OCI-LY7 (cell line): Measurements from ENCODE around the gene NKAIN2. TPM values are rescaled to one million over a fixed set of nuclear protein-coding genes. Genes with fewer than 3 reads are reported as not detected.

Source experiments
- BruUV-seq: library from RNA; stranded (reverse); fragments of 400-500 nt; replicated peaks from 2 replicates; lab custom pipeline; 2021; lab: Mats Ljungman, UMichigan
- CTCF ChIA-PET: fragments of 300-600 bp; sonication (Branson Sonifier 250); formaldehyde crosslinking; loops from one replicate; lab custom pipeline; 2022; ENCODE audit warnings: antibody characterized with exemption; ENCODE audit not compliant: unreplicated experiment; lab: Charles Lee
- POLR2A ChIA-PET: fragments of 300-600 bp; sonication (Branson Sonifier 250); formaldehyde crosslinking; loops from one replicate; lab custom pipeline; 2022; ENCODE audit warnings: antibody characterized with exemption; lab: Charles Lee
- DNase-seq: peaks from one replicate; pipeline ENCODE4 v3.0.0-alpha.2; 2015; ENCODE audit warnings: low spot score
- H2AFZ ChIP-seq: fragments of 200-600 bp; sonication (generic), shearing (Covaris generic); 2 replicates; pipeline ENCODE4 v1.6.1; 2014; ENCODE audit warnings: mild to moderate bottlenecking, antibody characterized with exemption, low read length, moderate library complexity
- H3K27ac ChIP-seq: fragments of 200-600 bp; sonication (generic); 2 replicates; pipeline ENCODE4 v1.5.1; 2014; ENCODE audit warnings: mixed run types, low read depth, mild to moderate bottlenecking, moderate library complexity, low read length, inconsistent platforms; ENCODE audit not compliant: poor library complexity, severe bottlenecking
- H3K36me3 ChIP-seq: fragments of 200-600 bp; sonication (generic); 2 replicates; pipeline ENCODE4 v1.6.1; 2014; ENCODE audit warnings: mild to moderate bottlenecking, antibody characterized with exemption, low read length, moderate library complexity, mixed read lengths; ENCODE audit not compliant: insufficient read depth
- H3K4me1 ChIP-seq: fragments of 200-600 bp; sonication (generic); 2 replicates; pipeline ENCODE4 v1.5.1; 2014; ENCODE audit warnings: mild to moderate bottlenecking, low read length; ENCODE audit not compliant: insufficient read depth, poor library complexity, severe bottlenecking
- H3K4me2 ChIP-seq: fragments of 200-600 bp; sonication (generic); 2 replicates; pipeline ENCODE4 v1.6.1; 2014; ENCODE audit warnings: mild to moderate bottlenecking, low read length
- H3K4me3 ChIP-seq: fragments of 200-600 bp; sonication (generic); 2 replicates; pipeline ENCODE4 v1.5.1; 2014; ENCODE audit warnings: mild to moderate bottlenecking, low read depth, low read length; ENCODE audit not compliant: poor library complexity, severe bottlenecking
- H3K79me2 ChIP-seq: fragments of 200-600 bp; sonication (generic); 2 replicates; pipeline ENCODE4 v1.6.1; 2016; ENCODE audit warnings: low read depth, mild to moderate bottlenecking, low read length, moderate library complexity, mixed read lengths; ENCODE audit not compliant: insufficient read depth
- H3K9me2 ChIP-seq: fragments of 200-600 bp; sonication (generic); 2 replicates; pipeline ENCODE4 v1.6.1; 2016; ENCODE audit warnings: mild to moderate bottlenecking, low read length, mixed read lengths; ENCODE audit not compliant: insufficient read depth
- H3K9me3 ChIP-seq: fragments of 200-600 bp; sonication (generic); 2 replicates; pipeline ENCODE4 v1.6.1; 2014; ENCODE audit warnings: mild to moderate bottlenecking, mixed run types, low read length, mixed read lengths
- H4K20me1 ChIP-seq: fragments of 200-600 bp; sonication (generic); 2 replicates; pipeline ENCODE4 v1.6.1; 2014; ENCODE audit warnings: mild to moderate bottlenecking, antibody characterized with exemption, low read length, moderate library complexity, mixed read lengths; ENCODE audit not compliant: insufficient read depth
- EZH2phosphoT487 ChIP-seq: fragments of 200-600 bp; sonication (generic); IDR thresholded peaks from 2 replicates; pipeline ENCODE4 v1.6.1; 2018; ENCODE audit warnings: low read depth, borderline replicate concordance, mild to moderate bottlenecking, mixed run types, antibody characterized with exemption, low read length, moderate library complexity, mixed read lengths
- intact Hi-C: fragments of 100-400 bp; cut with micrococcal nuclease; formaldehyde crosslinking; loops from one replicate; pipeline ENCODE4 v1.10.0; 2022; ENCODE audit not compliant: unreplicated experiment
- total RNA-seq, 2 experiments: library from RNA; depleted of rRNA in 1 of 2; stranded (reverse); fragments of >200 nt in 1 of 2; shearing (Covaris generic) in 1 of 2; gene quantifications; 2 replicates each; pipeline ENCODE4 v1.2.3, GENCODE V29; 2014 to 2022
- TF ChIP-seq, protein P1 (sequence below): fragments of 200-600 bp; sonication (generic); conservative IDR thresholded peaks from 2 replicates; pipeline ENCODE4 v1.5.1; 2014; ENCODE audit warnings: mild to moderate bottlenecking, antibody characterized with exemption, low read length, moderate library complexity, mixed read lengths

Gene NKAIN2
- total RNA-seq, 2 experiments from 2014 or later: not detected

DNA sequence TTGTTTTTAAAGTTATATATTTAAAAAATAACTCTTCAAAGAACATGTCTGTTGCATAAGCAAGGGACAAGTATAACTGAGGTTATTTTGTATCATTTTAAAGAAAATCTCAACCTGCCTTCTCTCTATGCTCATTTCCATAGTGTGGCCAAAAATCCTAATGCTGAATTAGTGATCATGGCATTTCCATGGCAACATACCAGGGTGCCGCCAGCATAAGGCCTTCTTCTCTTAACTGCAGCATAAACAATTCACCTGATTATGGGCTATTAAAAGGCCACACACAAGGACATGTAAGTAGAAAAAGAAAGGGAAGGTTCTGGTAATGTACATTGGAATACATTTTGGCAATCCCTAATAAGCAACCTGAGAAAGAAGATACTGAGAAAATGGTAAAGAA, 1063.5 kb downstream of the NKAIN2 start:
- Histone ChIP-seq H3K36me3 (no peaks in the 10 kb centered on the region), H3K4me2 (no peak overlapping the region), H3K9me2 (no peaks in the 10 kb centered on the region), H2AFZ (no peak overlapping the region), H3K79me2 (no peaks in the 10 kb centered on the region), H4K20me1 (no peaks in the 10 kb centered on the region), H3K4me3 (no peak overlapping the region), H3K4me1 (no peaks in the 10 kb centered on the region), H3K27ac (no peak overlapping the region), H3K9me3 (no peaks in the 10 kb centered on the region)
- POLR2A ChIA-PET: no interaction called here
- no TSS peak for BruUV-seq
- intact Hi-C loops: no loop called here
- CTCF ChIA-PET: no interaction called here
- no peak for TF ChIP-seq EZH2phosphoT487
- TF ChIP-seq, protein P1, sequence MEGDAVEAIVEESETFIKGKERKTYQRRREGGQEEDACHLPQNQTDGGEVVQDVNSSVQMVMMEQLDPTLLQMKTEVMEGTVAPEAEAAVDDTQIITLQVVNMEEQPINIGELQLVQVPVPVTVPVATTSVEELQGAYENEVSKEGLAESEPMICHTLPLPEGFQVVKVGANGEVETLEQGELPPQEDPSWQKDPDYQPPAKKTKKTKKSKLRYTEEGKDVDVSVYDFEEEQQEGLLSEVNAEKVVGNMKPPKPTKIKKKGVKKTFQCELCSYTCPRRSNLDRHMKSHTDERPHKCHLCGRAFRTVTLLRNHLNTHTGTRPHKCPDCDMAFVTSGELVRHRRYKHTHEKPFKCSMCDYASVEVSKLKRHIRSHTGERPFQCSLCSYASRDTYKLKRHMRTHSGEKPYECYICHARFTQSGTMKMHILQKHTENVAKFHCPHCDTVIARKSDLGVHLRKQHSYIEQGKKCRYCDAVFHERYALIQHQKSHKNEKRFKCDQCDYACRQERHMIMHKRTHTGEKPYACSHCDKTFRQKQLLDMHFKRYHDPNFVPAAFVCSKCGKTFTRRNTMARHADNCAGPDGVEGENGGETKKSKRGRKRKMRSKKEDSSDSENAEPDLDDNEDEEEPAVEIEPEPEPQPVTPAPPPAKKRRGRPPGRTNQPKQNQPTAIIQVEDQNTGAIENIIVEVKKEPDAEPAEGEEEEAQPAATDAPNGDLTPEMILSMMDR: no peak
- no peak for DNase-seq

DNA sequence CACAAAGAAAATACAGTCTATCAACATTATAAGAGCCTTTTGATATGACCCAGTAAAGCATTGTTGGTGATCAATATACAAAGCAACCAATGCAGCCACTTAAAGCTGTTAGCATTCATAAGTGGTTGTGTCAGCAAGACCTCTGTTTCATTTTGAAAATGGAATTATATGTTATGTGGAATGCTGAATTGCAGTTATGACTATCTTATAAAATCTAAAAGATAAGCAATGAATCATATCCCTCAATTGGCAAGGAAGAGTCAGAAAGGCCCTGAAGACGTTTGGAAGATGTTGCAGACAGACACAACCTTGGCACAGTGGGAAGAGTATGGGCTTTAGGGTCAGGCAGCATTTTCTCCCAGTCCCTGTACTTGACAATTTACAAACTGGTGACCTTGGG, 1064.8 kb downstream of the NKAIN2 start:
- no TSS peak for BruUV-seq
- H3K79me2 ChIP-seq: no peaks in the 10 kb centered on the region
- intact Hi-C loops: no loop called here
- H3K4me1 ChIP-seq: no peaks in the 10 kb centered on the region
- no peaks in the 10 kb centered on the region for H4K20me1 ChIP-seq
- H3K27ac ChIP-seq: no peak overlapping the region
- H3K36me3 ChIP-seq: no peaks in the 10 kb centered on the region
- no peak overlapping the region for H3K4me2 ChIP-seq
- no peaks in the 10 kb centered on the region for H3K9me3 ChIP-seq
- H3K9me2 ChIP-seq: no peaks in the 10 kb centered on the region
- no peak for DNase-seq
- H2AFZ ChIP-seq: no peak overlapping the region
- TF ChIP-seq EZH2phosphoT487: no peak
- TF ChIP-seq, protein P1: no peak
- no peak overlapping the region for H3K4me3 ChIP-seq
- POLR2A ChIA-PET: no interaction called here
- CTCF ChIA-PET: no interaction called here

DNA sequence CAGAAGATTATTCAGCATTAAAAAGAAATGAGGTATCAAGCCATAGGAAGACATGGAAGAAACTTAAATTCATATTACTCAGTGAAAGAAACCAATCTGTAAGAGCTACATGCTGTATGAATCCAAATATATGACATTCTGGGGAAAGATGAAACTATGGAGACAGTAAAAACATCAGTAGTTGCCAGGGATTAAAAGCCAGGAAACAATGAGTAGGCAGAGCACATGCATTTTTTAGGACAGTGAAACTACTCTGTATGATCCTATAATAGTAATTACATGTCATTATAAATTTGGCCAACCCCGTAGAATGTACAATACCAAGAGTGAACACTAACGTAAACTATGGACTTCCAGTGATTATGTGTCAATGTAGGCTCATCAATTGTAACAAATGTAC, 1065.8 kb downstream of the NKAIN2 start:
- Histone ChIP-seq H3K4me2 (no peak overlapping the region), H3K36me3 (no peaks in the 10 kb centered on the region), H3K27ac (no peak overlapping the region), H3K4me3 (no peak overlapping the region), H3K4me1 (no peaks in the 10 kb centered on the region), H3K9me3 (no peaks in the 10 kb centered on the region), H2AFZ (no peak overlapping the region), H4K20me1 (no peaks in the 10 kb centered on the region), H3K9me2 (no peaks in the 10 kb centered on the region), H3K79me2 (no peaks in the 10 kb centered on the region)
- intact Hi-C loops: no loop called here
- BruUV-seq: no TSS peak
- no peak for TF ChIP-seq EZH2phosphoT487
- TF ChIP-seq, protein P1: no peak
- POLR2A ChIA-PET: no interaction called here
- CTCF ChIA-PET: no interaction called here
- no peak for DNase-seq
